GM18867 (cell line): ENCODE results near the gene OR10AD1.
"Not testable (repeated sequence)": the region's sequence is repeated elsewhere in the genome, so short reads cannot be mapped to it uniquely, and the experiment has no call there.

Experiments
- ATAC-seq: cut with Tn5 transposase; IDR thresholded peaks from one replicate; pipeline ENCODE4 v1.9.1; 2021; ENCODE audit warnings: mild to moderate bottlenecking, moderate library complexity; ENCODE audit not compliant: unreplicated experiment

OR10AD1 gene

GRCh38 chr12:48203192-48203591 is at the start of gene OR10AD1:
TSS of gene OR10AD1 (minus strand) at chr12:48203292. CDS start at chr12:48203292, 0 bp downstream.
- ATAC-seq: no peak

GRCh38 chr12:48247181-48247966 is 44.3 kb upstream of the OR10AD1 start:
- no peak for ATAC-seq

GRCh38 chr12:48237162-48237561 is 34.1 kb upstream of the OR10AD1 start:
- no peak for ATAC-seq

GRCh38 chr12:48235796-48236333 is 32.8 kb upstream of the OR10AD1 start:
- ATAC-seq: no peak

- ATAC-seq: not testable (repeated sequence)
Observed at GRCh38 chr12:48231169-48231958, 28.3 kb upstream of the OR10AD1 start.

GRCh38 chr12:48224533-48224932 is 21.4 kb upstream of the OR10AD1 start:
- not testable (repeated sequence) for ATAC-seq

- ATAC-seq: no peak
Observed at GRCh38 chr12:48221645-48222044, 18.6 kb upstream of the OR10AD1 start.

GRCh38 chr12:48220701-48221100 is 17.6 kb upstream of the OR10AD1 start:
- ATAC-seq: no peak

- ATAC-seq: no peak
Observed at GRCh38 chr12:48219631-48220030, 16.5 kb upstream of the OR10AD1 start.

- ATAC-seq: no peak
Observed at GRCh38 chr12:48216785-48217184, 13.7 kb upstream of the OR10AD1 start.

GRCh38 chr12:48209495-48209894 is 6.4 kb upstream of the OR10AD1 start:
- ATAC-seq: not testable (repeated sequence)

GRCh38 chr12:48202766-48203165 is 326 bp downstream of the OR10AD1 start:
- no peak for ATAC-seq

- ATAC-seq: no peak
Observed at GRCh38 chr12:48201516-48201915, 1.6 kb downstream of the OR10AD1 start.

GRCh38 chr12:48201091-48201490 is 2.0 kb downstream of the OR10AD1 start:
- no peak for ATAC-seq

- no peak for ATAC-seq
Observed at GRCh38 chr12:48199774-48200221, 3.3 kb downstream of the OR10AD1 start.

- no peak for ATAC-seq
Observed at GRCh38 chr12:48198985-48199384, 4.1 kb downstream of the OR10AD1 start.

GRCh38 chr12:48198672-48198971 is 4.5 kb downstream of the OR10AD1 start:
- ATAC-seq: peak; percentile 18

- ATAC-seq: peak; percentile 100
Observed at GRCh38 chr12:48197971-48198671, 5.0 kb downstream of the OR10AD1 start.

GRCh38 chr12:48197549-48197970 is 5.5 kb downstream of the OR10AD1 start:
- peak; percentile 19 for ATAC-seq

- ATAC-seq: no peak
Observed at GRCh38 chr12:48194799-48195201, 8.3 kb downstream of the OR10AD1 start.

- ATAC-seq: no peak
Observed at GRCh38 chr12:48193623-48194022, 9.5 kb downstream of the OR10AD1 start.
